K562 (cell line): ENCODE data around the gene MOB1B. TPM values are rescaled to one million over a fixed set of nuclear protein-coding genes. Genes with fewer than 3 reads are reported as not detected.
"Not testable (repeated sequence)": the region's sequence is repeated elsewhere in the genome, so short reads cannot be mapped to it uniquely, and the experiment has no call there.

Experiments used
- ATAC-seq: fragments of 200-7000 bp; cut with Tn5 transposase; 3 replicates; pipeline ENCODE4 v1.9.1; 2020; ENCODE audit warnings: moderate library complexity
- BruUV-seq: library from RNA; stranded (reverse); fragments of 400-500 nt; replicated peaks from 2 replicates; lab custom pipeline; 2021; lab: Mats Ljungman, UMichigan
- CTCF ChIA-PET: fragments of 300-600 bp; formaldehyde crosslinking; extraction: SDS; loops from one replicate; lab custom pipeline; 2021; ENCODE audit warnings: low intra/inter-chr PET ratio; lab: Yijun Ruan, JAX
- POLR2A ChIA-PET: fragments of 300-600, 350-650 bp; sonication (Branson Sonifier 250); formaldehyde crosslinking; extraction: SDS; loops from one replicate; lab custom pipeline; 2021; ENCODE audit warnings: antibody characterized with exemption, inconsistent platforms; lab: Yijun Ruan, JAX
- DNase-seq, 4 experiments: peaks; one replicate each; pipeline versions ENCODE4 v3.0.0 to v3.0.0-alpha.2; 2011 to 2018; ENCODE audit warnings: low spot score in 3 of 4, mixed read lengths in 3 of 4; ENCODE audit errors: extremely low read depth in 1 of 4
- FAIRE-seq: peaks from 2 replicates; lab custom pipeline; 2011; peaks lifted over from hg19 to GRCh38; lab: Jason Lieb, UNC
- H2AFZ ChIP-seq: 2 replicates; pipeline ENCODE4 v1.6.0; 2011; ENCODE audit warnings: low read depth, low read length, control low read depth, inconsistent platforms
- H3K27ac ChIP-seq: fragments of 200-600 bp; 3 replicates; pipeline ENCODE4 v1.8.0; 2011; ENCODE audit warnings: low read depth, mild to moderate bottlenecking, control low read depth, inconsistent platforms, low read length, moderate library complexity, mixed read lengths; ENCODE audit errors: extremely low read depth
- H3K27me3 ChIP-seq, 2 experiments: fragments of 300-600 bp in 1 of 2; 2 replicates in 1 of 2; 3 replicates in 1 of 2; pipeline versions ENCODE4 v1.6.0 to v1.8.0; 2011; ENCODE audit warnings: inconsistent platforms in 2 of 2, low read length in 2 of 2, mild to moderate bottlenecking in 1 of 2, mixed read lengths in 1 of 2, moderate library complexity in 1 of 2; ENCODE audit not compliant: control insufficient read depth in 2 of 2, insufficient read depth in 2 of 2
- H3K36me3 ChIP-seq: fragments of 300-600 bp; 3 replicates; pipeline ENCODE4 v1.8.0; 2011; ENCODE audit warnings: mild to moderate bottlenecking, low read length, inconsistent platforms; ENCODE audit not compliant: control insufficient read depth, insufficient read depth
- H3K4me1 ChIP-seq, 2 experiments: fragments of 200-600 bp in 1 of 2; replicated peaks in 1 of 2; 2 replicates in 1 of 2; 3 replicates in 1 of 2; pipeline versions ENCODE4 v1.5.1 to v1.8.0; 2011; ENCODE audit warnings: inconsistent platforms in 2 of 2, low read length in 2 of 2, mild to moderate bottlenecking in 1 of 2, mixed read lengths in 1 of 2, moderate library complexity in 1 of 2; ENCODE audit not compliant: control insufficient read depth in 2 of 2, insufficient read depth in 2 of 2
- H3K4me2 ChIP-seq: 2 replicates; pipeline ENCODE4 v1.6.1; 2011; ENCODE audit warnings: low read length, control low read depth, inconsistent platforms, mixed read lengths; ENCODE audit not compliant: insufficient read depth
- H3K4me3 ChIP-seq: fragments of 200-600 bp; sonication (generic), shearing (Covaris generic); 2 replicates; pipeline ENCODE4 v1.5.1; 2016; ENCODE audit warnings: control low read depth, inconsistent platforms
- H3K79me2 ChIP-seq: fragments of 200-600 bp; 3 replicates; pipeline ENCODE4 v1.8.0; 2011; ENCODE audit warnings: low read length, inconsistent platforms; ENCODE audit not compliant: control insufficient read depth, insufficient read depth
- H3K9ac ChIP-seq, 2 experiments: 2 replicates each; pipeline versions ENCODE4 v1.6.0 to v1.6.1; 2011; ENCODE audit warnings: low read depth in 2 of 2, low read length in 2 of 2, control low read depth in 1 of 2, inconsistent platforms in 1 of 2, mild to moderate bottlenecking in 1 of 2, mixed read lengths in 1 of 2; ENCODE audit not compliant: insufficient read depth in 1 of 2
- H3K9me1 ChIP-seq: one replicate; pipeline ENCODE4 v1.6.0; 2011; ENCODE audit warnings: inconsistent platforms, mild to moderate bottlenecking, low read length, moderate library complexity; ENCODE audit not compliant: control insufficient read depth, insufficient read depth
- H3K9me3 ChIP-seq: replicated peaks from 2 replicates; pipeline ENCODE4 v1.5.1; 2011; ENCODE audit warnings: low read depth, low read length, inconsistent platforms; ENCODE audit not compliant: control insufficient read depth, insufficient read depth
- H4K20me1 ChIP-seq: replicated peaks from 2 replicates; pipeline ENCODE4 v1.6.1; 2011; ENCODE audit warnings: low read length, inconsistent platforms, mixed read lengths; ENCODE audit not compliant: control insufficient read depth, insufficient read depth
- DPF2 ChIP-seq: fragments of 450-650 bp; IDR thresholded peaks from 2 replicates; pipeline ENCODE4 v1.6.1; 2016
- ESRRA ChIP-seq: fragments of 450-650 bp; IDR thresholded peaks from 2 replicates; pipeline ENCODE4 v1.6.1; 2014; ENCODE audit warnings: low read depth, mild to moderate bottlenecking, moderate library complexity, borderline replicate concordance
- FOXJ3 ChIP-seq: sonication (generic); formaldehyde crosslinking; IDR thresholded peaks from 2 replicates; pipeline ENCODE4 v1.4.0; 2020; ENCODE audit warnings: mild to moderate bottlenecking, missing genetic modification reagents
- HDAC1 ChIP-seq, 2 experiments: fragments of 450-650 bp; IDR thresholded peaks; 2 replicates each; pipeline ENCODE4 v1.6.1; 2016 to 2017; ENCODE audit warnings: inconsistent platforms in 1 of 2, mild to moderate bottlenecking in 1 of 2, moderate library complexity in 1 of 2
- KLF6 ChIP-seq: fragments of 250-450 bp; sonication (Bioruptor Pico); IDR thresholded peaks from 2 replicates; pipeline ENCODE4 v1.4.0; 2020; ENCODE audit warnings: mild to moderate bottlenecking, moderate library complexity, borderline replicate concordance
- MEF2D ChIP-seq: conservative IDR thresholded peaks from 2 replicates; pipeline ENCODE4 v1.6.1; 2016; ENCODE audit warnings: low read depth, missing genetic modification characterization, missing compliant biosample characterization
- NFE2 ChIP-seq: IDR thresholded peaks from 2 replicates; pipeline ENCODE4 v1.6.1; 2014; ENCODE audit warnings: antibody characterized with exemption, low read depth
- NFRKB ChIP-seq: fragments of 450-650 bp; IDR thresholded peaks from 2 replicates; pipeline ENCODE4 v1.6.1; 2016; ENCODE audit warnings: low read depth
- PHB2 ChIP-seq: fragments of 450-650 bp; IDR thresholded peaks from 2 replicates; pipeline ENCODE4 v1.6.1; 2017; ENCODE audit warnings: low read depth
- PHF21A ChIP-seq: fragments of 450-650 bp; IDR thresholded peaks from 2 replicates; pipeline ENCODE4 v1.6.1; 2017; ENCODE audit warnings: low read depth, borderline replicate concordance
- POLR2B ChIP-seq: fragments of 450-650 bp; IDR thresholded peaks from 2 replicates; pipeline ENCODE4 v1.6.1; 2018; ENCODE audit warnings: low read depth; ENCODE audit not compliant: partially characterized antibody
- SRSF7 ChIP-seq: fragments of 200-400 bp; formaldehyde crosslinking; optimal IDR thresholded peaks from 2 replicates; pipeline ENCODE3; 2017; ENCODE audit warnings: mild to moderate bottlenecking, low read depth, low read length
- ZNF121 ChIP-seq: sonication (generic); formaldehyde crosslinking; conservative IDR thresholded peaks from 2 replicates; pipeline ENCODE4 v1.8.0; 2022; ENCODE audit warnings: missing genetic modification reagents
- ZNF445 ChIP-seq: fragments of 250-450 bp; sonication (Bioruptor Pico); IDR thresholded peaks from 2 replicates; pipeline ENCODE4 v1.4.0; 2020; ENCODE audit warnings: low read depth, mild to moderate bottlenecking, moderate library complexity
- ZNF589 ChIP-seq: fragments of 200-800 bp; sonication (Bioruptor generic); IDR thresholded peaks from 2 replicates; pipeline ENCODE4 v1.6.1; 2016; ENCODE audit warnings: low read depth, missing genetic modification characterization, missing compliant biosample characterization
- ZNF76 ChIP-seq: fragments of 250-450 bp; sonication (Bioruptor Pico); IDR thresholded peaks from 2 replicates; pipeline ENCODE4 v1.4.0; 2020; ENCODE audit warnings: mild to moderate bottlenecking, moderate library complexity, borderline replicate concordance
- WGBS: fragments of 100-300 bp; shearing (Covaris generic); methylation state at CpG from one replicate; pipeline ENCODE4 v1.1.6; 2016; ENCODE audit warnings: low coverage, mixed read lengths; ENCODE audit not compliant: insufficient coverage; ENCODE audit errors: missing lambda C conversion rate; 5-methylcytosine and 5-hydroxymethylcytosine counted together
- in situ Hi-C: fragments of 300-500 bp; cut with MboI; formaldehyde crosslinking; loops from 4 replicates; pipeline ENCODE4 v1.15.0; 2018; ENCODE audit warnings: inconsistent platforms, mixed read lengths
- intact Hi-C: fragments of 100-400 bp; cut with micrococcal nuclease; formaldehyde crosslinking; loops from 2 replicates; pipeline ENCODE4 v1.14.2; 2022
- polyA plus RNA-seq, 8 experiments: library from polyadenylated mRNA; depleted of rRNA in 4 of 8; stranded (reverse) in 5 of 8; unstranded in 3 of 8; fragments of >200 nt; fragmentation: Nextera tagmentation in 2 of 8; fragmentation: Illumina TruSeq in 1 of 8; extraction: Ambion mirVana in 2 of 8; extraction: Trizol in 1 of 8; gene quantifications; 2 replicates each; pipeline versions ENCODE4 v1.2.1 to v1.2.3, GENCODE V29; 2011 to 2014; ENCODE audit warnings: inconsistent platforms in 1 of 8, missing spikeins in 1 of 8
- total RNA-seq, 7 experiments: library from RNA; depleted of rRNA in 6 of 7; stranded (reverse); fragments of >200 nt in 6 of 7; fragmentation: Illumina TruSeq in 2 of 7; extraction: Trizol in 2 of 7; gene quantifications; 2 replicates each; pipeline versions ENCODE4 v1.2.1 to v1.2.3, GENCODE V29; 2011 to 2021; ENCODE audit warnings: low replicate concordance in 1 of 7
- TF ChIP-seq, protein P1 (sequence below), 3 experiments: fragments of 200-800 bp in 1 of 3; fragments of 250-450 bp in 1 of 3; fragments of 450-650 bp in 1 of 3; sonication (Bioruptor Pico) in 1 of 3; sonication (Bioruptor generic) in 1 of 3; formaldehyde crosslinking in 1 of 3; IDR thresholded peaks; 2 replicates each; pipeline versions ENCODE4 v1.6.1 to v1.8.0; 2016 to 2022; ENCODE audit warnings: mild to moderate bottlenecking in 2 of 3, missing genetic modification characterization in 2 of 3, missing compliant biosample characterization in 1 of 3, moderate library complexity in 1 of 3

The MOB1B gene
- total and polyA plus RNA-seq, 9 of the 15 experiments (the other 6 are each of a cell fraction or from before 2014, with no cell fraction given): 8.4 to 37.8 (median 19.0) TPM

GRCh38 chr4:71029504-71029903 lies 127.3 kb downstream of the MOB1B start:
- Histone ChIP-seq H3K4me3 (no peak overlapping the region), H4K20me1 (no peaks in the 10 kb centered on the region), H3K9me3 (no peaks in the 10 kb centered on the region), H3K27me3 (no peaks in the 10 kb centered on the region), H2AFZ (no peak overlapping the region), H3K9me1 (no peaks in the 10 kb centered on the region), H3K4me2 (no peak overlapping the region), H3K9ac (no peak overlapping the region), H3K79me2 (no peaks in the 10 kb centered on the region), H3K27ac (no peak overlapping the region), H3K4me1 (no peaks in the 10 kb centered on the region; a peak in 1 of 5 replicates), H3K36me3 (peaks cover 18% of the 10 kb centered on the region; the same call in 2 of the 3 replicates)
- intact Hi-C loops: no loop called here
- in situ Hi-C loops: no loop called here
- FAIRE-seq: no peak
- no peak for DNase-seq
- CTCF ChIA-PET: no interaction called here
- 67% methylated on average over 1 of the region's 1 CpG for WGBS
- POLR2A ChIA-PET: no interaction called here
- no TSS peak for BruUV-seq
- TF ChIP-seq ZNF445 (CRISPR knock-in tag) (no peak), MEF2D (no peak), FOXJ3 (CRISPR knock-in tag) (no peak), NFE2 (no peak), POLR2B (no peak), KLF6 (CRISPR knock-in tag) (no peak), NFRKB (no peak), HDAC1 (IDR thresholded peaks at IDR 0.05) (no peak), ZNF121 (CRISPR knock-in tag) (no peak), PHF21A (no peak), DPF2 (no peak), ESRRA (no peak), ZNF76 (no peak), ZNF589 (CRISPR knock-in tag) (no peak), PHB2 (no peak), SRSF7 (no peak)
- TF ChIP-seq, protein P1, sequence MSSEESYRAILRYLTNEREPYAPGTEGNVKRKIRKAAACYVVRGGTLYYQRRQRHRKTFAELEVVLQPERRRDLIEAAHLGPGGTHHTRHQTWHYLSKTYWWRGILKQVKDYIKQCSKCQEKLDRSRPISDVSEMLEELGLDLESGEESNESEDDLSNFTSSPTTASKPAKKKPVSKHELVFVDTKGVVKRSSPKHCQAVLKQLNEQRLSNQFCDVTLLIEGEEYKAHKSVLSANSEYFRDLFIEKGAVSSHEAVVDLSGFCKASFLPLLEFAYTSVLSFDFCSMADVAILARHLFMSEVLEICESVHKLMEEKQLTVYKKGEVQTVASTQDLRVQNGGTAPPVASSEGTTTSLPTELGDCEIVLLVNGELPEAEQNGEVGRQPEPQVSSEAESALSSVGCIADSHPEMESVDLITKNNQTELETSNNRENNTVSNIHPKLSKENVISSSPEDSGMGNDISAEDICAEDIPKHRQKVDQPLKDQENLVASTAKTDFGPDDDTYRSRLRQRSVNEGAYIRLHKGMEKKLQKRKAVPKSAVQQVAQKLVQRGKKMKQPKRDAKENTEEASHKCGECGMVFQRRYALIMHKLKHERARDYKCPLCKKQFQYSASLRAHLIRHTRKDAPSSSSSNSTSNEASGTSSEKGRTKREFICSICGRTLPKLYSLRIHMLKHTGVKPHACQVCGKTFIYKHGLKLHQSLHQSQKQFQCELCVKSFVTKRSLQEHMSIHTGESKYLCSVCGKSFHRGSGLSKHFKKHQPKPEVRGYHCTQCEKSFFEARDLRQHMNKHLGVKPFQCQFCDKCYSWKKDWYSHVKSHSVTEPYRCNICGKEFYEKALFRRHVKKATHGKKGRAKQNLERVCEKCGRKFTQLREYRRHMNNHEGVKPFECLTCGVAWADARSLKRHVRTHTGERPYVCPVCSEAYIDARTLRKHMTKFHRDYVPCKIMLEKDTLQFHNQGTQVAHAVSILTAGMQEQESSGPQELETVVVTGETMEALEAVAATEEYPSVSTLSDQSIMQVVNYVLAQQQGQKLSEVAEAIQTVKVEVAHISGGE (CRISPR knock-in tag; IDR thresholded peaks at IDR 0.05): no peak
- ATAC-seq: no peak

GRCh38 chr4:71032106-71032505 lies 129.9 kb downstream of the MOB1B start:
- H2AFZ ChIP-seq: not testable (repeated sequence)

More at GRCh38 chr4:71032106-71032505, 129.9 kb downstream of the MOB1B start:
- DNase-seq, H3K4me1 ChIP-seq, H3K9me3 ChIP-seq, H3K9ac ChIP-seq, H3K9me1 ChIP-seq, CTCF ChIA-PET, FAIRE-seq, H3K27ac ChIP-seq, H3K27me3 ChIP-seq, ATAC-seq, H3K4me3 ChIP-seq, POLR2A ChIA-PET, H3K4me2 ChIP-seq, in situ Hi-C loops, H3K79me2 ChIP-seq, BruUV-seq, intact Hi-C loops, H4K20me1 ChIP-seq: not testable (repeated sequence)
- H3K36me3 ChIP-seq: peaks cover 13% of the 10 kb centered on the region; the same call in 2 of the 3 replicates
- WGBS: 84% methylated on average over 6 of the region's 10 CpGs
